ENCODE measurements around the gene CUL7. TPM values are rescaled to one million over a fixed set of nuclear protein-coding genes. Genes with fewer than 3 reads are reported as not detected.

The CUL7 gene
- total RNA-seq, 4 donors from 2014 or later = 6.4 to 65.1 (median 18.9) TPM

DNA sequence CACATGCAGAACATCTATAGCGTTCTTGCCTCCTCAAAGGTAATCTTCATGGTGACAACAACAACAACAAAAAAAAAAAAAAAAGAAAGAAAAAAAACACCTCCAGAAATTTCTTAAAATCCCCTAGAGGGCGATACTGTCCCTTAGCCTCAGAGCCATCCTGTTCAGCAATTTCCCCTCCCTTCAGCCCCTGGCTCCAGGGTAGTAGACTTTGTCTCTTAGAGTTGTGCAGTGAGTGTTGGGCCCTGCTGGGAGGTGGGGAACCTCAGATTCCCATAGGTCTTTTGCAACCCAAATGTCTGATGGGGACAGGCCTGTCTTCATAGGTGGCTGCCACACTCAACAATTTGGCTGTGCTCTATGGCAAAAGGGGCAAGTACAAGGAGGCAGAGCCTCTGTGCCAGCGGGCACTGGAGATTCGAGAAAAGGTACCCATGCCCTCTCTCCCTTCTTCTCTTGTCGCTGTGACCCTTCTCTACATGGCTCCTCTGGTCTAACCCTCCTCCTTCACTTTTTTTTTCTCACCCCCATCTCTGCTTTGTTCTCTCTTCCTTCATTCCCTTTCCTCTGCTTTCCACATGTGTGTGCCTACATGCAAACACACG lies 16.5 kb upstream of the CUL7 start:
- H3K36me3 ChIP-seq = no peaks in the 10 kb centered on the region
- intact Hi-C loops (cut with DNase I; ENCODE audit: low total_unique reads) = loop anchor here (10.0 kb wide), 1 partner anchor 55 kb away; no protein-coding TSS in a partner anchor
- peak in 1 of 2 donors; percentile 46 for DNase-seq

DNA sequence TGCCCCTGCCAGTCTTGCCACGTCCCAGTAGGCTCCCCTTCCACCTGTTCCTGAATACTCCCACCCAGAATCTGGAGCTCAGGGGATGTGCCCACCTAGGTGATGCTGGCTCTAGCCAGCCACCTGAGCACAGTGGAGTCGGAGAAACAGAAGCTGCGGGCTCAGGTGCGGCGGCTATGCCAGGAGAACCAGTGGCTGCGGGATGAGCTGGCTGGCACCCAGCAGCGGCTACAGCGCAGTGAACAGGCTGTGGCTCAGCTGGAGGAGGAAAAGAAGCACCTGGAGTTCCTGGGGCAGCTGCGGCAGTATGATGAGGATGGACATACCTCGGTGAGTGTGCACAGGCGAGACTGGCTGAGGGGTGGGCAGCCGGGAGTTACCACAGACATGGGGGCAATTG lies 9.2 kb upstream of the CUL7 start:
- intact Hi-C loops (cut with DNase I; ENCODE audit: low total_unique reads) = no loop called here
- H3K4me1 ChIP-seq = peaks cover 9 to 10% of the 10 kb centered on the region in 2 donors
- H3K36me3 ChIP-seq = no peaks in the 10 kb centered on the region

More for the DNA sequence above, 16.5 kb upstream of the CUL7 start:
- Histone ChIP-seq H3K9me3 (no peaks in the 10 kb centered on the region), H3K4me1 (peaks cover 0 to 4% of the 10 kb centered on the region in 2 donors), H3K27me3 (no peaks in the 10 kb centered on the region), H3K27ac (peak overlapping the region; percentile 55 to 94), H3K4me3 (no peak overlapping the region)
- TF ChIP-seq, protein P1, sequence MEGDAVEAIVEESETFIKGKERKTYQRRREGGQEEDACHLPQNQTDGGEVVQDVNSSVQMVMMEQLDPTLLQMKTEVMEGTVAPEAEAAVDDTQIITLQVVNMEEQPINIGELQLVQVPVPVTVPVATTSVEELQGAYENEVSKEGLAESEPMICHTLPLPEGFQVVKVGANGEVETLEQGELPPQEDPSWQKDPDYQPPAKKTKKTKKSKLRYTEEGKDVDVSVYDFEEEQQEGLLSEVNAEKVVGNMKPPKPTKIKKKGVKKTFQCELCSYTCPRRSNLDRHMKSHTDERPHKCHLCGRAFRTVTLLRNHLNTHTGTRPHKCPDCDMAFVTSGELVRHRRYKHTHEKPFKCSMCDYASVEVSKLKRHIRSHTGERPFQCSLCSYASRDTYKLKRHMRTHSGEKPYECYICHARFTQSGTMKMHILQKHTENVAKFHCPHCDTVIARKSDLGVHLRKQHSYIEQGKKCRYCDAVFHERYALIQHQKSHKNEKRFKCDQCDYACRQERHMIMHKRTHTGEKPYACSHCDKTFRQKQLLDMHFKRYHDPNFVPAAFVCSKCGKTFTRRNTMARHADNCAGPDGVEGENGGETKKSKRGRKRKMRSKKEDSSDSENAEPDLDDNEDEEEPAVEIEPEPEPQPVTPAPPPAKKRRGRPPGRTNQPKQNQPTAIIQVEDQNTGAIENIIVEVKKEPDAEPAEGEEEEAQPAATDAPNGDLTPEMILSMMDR (IDR thresholded peaks at IDR 0.05) = peak; percentile 45 to 70 (median 58)
- no peak for TF ChIP-seq POLR2A (IDR thresholded peaks at IDR 0.05)

DNA sequence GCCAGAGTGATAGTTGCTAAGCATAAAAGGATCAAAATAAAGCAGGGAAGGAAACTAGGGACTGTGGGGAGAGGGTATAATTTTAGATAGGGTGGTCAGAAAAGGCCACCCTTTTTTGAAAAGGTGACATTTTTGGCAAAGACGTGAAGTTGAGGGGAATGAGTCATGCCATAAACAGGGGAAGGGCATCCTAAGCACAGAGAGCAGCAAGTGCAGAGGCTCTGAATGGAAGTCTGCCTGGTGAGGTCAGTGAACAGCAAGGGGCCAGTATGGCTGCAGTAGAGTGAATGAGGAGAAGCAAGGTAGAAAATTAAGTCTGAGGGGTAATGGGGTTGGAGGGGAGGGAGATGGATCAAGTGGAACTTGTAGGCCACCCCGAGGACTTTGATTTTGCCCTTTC lies 8.2 kb upstream of the CUL7 start:
- no peak for TF ChIP-seq POLR2A (IDR thresholded peaks at IDR 0.05)
- TF ChIP-seq, protein P1 (IDR thresholded peaks at IDR 0.05) = no peak
- H3K27ac ChIP-seq = no peak overlapping the region
- H3K4me3 ChIP-seq = no peak overlapping the region
- no peak for DNase-seq
- H3K36me3 ChIP-seq = no peaks in the 10 kb centered on the region
- no peaks in the 10 kb centered on the region for H3K9me3 ChIP-seq
- intact Hi-C loops (cut with DNase I; ENCODE audit: low total_unique reads) = no loop called here
- H3K4me1 ChIP-seq = peaks cover 9 to 10% of the 10 kb centered on the region in 2 donors
- H3K27me3 ChIP-seq = no peaks in the 10 kb centered on the region

More for the DNA sequence above, 9.2 kb upstream of the CUL7 start:
- Histone ChIP-seq H3K4me3 (no peak overlapping the region), H3K27ac (no peak overlapping the region), H3K27me3 (no peaks in the 10 kb centered on the region), H3K9me3 (no peaks in the 10 kb centered on the region)
- no peak for DNase-seq
- TF ChIP-seq, protein P1 (IDR thresholded peaks at IDR 0.05) = no peak
- TF ChIP-seq POLR2A (IDR thresholded peaks at IDR 0.05) = no peak

DNA sequence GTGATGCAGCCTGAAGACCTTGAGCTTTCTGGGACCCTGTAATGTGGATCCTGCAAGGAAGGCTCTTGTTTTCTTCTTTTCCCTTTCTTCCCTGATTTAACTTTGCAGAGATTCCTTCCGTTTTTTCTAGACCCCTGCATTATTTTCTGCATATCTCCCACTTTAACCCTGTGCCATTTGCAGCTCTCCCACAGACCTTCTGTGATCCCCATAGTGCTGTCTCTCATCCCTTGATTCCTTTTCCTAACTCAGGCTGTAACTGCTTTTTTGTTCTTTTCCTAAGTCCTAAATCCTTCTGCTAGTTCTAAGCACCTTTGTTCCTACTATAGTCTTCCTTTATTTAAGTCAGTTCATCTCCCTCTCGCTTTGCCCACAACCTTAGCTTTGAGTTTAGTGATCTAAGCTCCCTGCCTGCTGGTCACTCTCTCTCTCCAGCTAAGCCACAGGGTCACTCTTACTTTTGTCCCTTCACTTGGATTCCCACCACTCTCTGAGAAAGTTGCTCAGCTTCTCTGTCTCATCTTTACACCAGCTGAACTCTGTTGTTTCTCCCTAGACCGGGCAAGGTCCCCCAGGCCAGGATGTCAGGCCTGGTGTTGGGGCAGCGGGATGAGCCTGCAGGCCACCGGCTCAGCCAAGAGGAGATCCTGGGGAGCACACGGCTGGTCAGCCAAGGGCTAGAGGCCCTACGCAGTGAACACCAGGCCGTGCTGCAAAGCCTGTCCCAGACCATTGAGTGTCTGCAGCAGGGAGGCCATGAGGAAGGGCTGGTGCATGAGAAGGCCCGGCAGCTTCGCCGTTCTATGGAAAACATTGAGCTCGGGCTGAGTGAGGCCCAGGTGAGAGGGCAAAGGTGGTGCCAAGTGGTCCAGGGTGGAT lies 7.3 kb upstream of the CUL7 start:
- Histone ChIP-seq H3K27ac (no peak overlapping the region), H3K27me3 (no peaks in the 10 kb centered on the region), H3K4me3 (peak overlapping the region in 1 of 2 donors; percentile 90), H3K36me3 (no peaks in the 10 kb centered on the region), H3K4me1 (peaks cover 9 to 10% of the 10 kb centered on the region in 2 donors), H3K9me3 (no peaks in the 10 kb centered on the region)
- no peak for DNase-seq
- TF ChIP-seq POLR2A (IDR thresholded peaks at IDR 0.05) = no peak
- intact Hi-C loops (cut with DNase I; ENCODE audit: low total_unique reads) = no loop called here

DNA sequence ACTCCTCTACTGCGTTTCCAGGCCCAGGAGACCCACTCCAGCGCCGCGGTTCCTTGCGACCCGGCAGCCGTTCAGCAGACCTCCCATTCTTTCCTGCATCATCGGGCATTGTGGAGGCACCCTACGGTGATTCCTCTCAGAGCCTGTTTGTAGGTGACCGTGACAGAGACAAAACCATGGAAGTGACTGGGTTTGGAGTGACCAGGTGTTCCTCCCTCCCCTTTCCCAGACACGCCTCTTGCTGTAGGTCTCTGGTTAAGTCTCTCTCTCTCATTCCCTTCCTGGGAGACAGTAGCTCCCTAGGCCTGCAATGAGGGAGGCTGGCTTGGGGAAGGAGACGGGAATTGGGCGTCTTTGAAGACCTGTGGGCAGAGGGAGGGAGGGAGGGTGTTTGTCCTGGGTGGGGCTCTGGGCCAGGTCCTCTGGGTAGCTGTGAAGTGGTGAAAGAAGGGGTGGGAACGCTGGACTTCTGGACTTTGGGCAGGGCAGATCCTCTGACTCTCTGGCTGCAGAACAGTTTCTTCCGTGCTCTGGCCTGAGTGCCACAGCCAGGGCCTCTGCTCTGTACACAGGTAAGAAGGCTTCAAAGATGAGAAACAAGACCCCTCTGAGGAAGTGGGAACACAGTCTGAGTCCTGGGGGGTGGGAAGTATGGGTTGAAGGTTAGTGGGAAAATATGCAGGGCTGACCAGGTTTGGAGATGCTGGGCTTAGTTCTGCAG lies 6.5 kb upstream of the CUL7 start:
- DNase-seq = no peak
- Histone ChIP-seq H3K9me3 (no peaks in the 10 kb centered on the region), H3K36me3 (no peaks in the 10 kb centered on the region), H3K4me1 (peaks cover 9 to 10% of the 10 kb centered on the region in 2 donors), H3K27me3 (no peaks in the 10 kb centered on the region), H3K4me3 (peak overlapping the region; percentile 88 to 90), H3K27ac (peak overlapping the region; percentile 85 to 90)
- TF ChIP-seq POLR2A (IDR thresholded peaks at IDR 0.05) = no peak
- intact Hi-C loops (cut with DNase I; ENCODE audit: low total_unique reads) = no loop called here
